CD4-positive, alpha-beta T cell treated with Interleukin-15 for 1 hour (primary cell): ENCODE measurements around the gene GSTP1.

ENCODE experiments used
- DNase-seq: peaks from one replicate; pipeline ENCODE4 v3.0.0-alpha.2; 2020

GSTP1 gene

GRCh38 chr11:67632175-67632981, 48.8 kb downstream of the GSTP1 start:
- DNase-seq: no peak

GRCh38 chr11:67632982-67633755, 49.6 kb downstream of the GSTP1 start:
- DNase-seq: no peak

- no peak for DNase-seq
These were observed 50.2 kb downstream of the GSTP1 start for GRCh38 chr11:67633758-67634365.

GRCh38 chr11:67634366-67635230, 51.0 kb downstream of the GSTP1 start:
- no peak for DNase-seq

GRCh38 chr11:67635231-67635521, 51.6 kb downstream of the GSTP1 start:
- no peak for DNase-seq
